SJCRH30 (cell line): ENCODE measurements around the gene MGLL. TPM values are rescaled to one million over a fixed set of nuclear protein-coding genes. Genes with fewer than 3 reads are reported as not detected.

Experiments used
- DNase-seq, 2 experiments: peaks; one replicate each; pipeline ENCODE4 v3.0.0-alpha.2; 2015 to 2020
- H3K27ac ChIP-seq: fragments of 250-450 bp; sonication (Bioruptor Pico); 2 replicates; pipeline ENCODE4 v1.5.1; 2020; ENCODE audit warnings: mild to moderate bottlenecking, moderate library complexity
- H3K27me3 ChIP-seq: fragments of 250-450 bp; sonication (Bioruptor Pico); 2 replicates; pipeline ENCODE4 v1.5.1; 2020; ENCODE audit warnings: mild to moderate bottlenecking, moderate library complexity
- H3K36me3 ChIP-seq: fragments of 250-450 bp; sonication (Bioruptor Pico); 2 replicates; pipeline ENCODE4 v1.5.1; 2020; ENCODE audit warnings: mild to moderate bottlenecking, moderate library complexity
- H3K4me1 ChIP-seq: fragments of 250-450 bp; sonication (Bioruptor Pico); 2 replicates; pipeline ENCODE4 v1.5.1; 2020; ENCODE audit warnings: mild to moderate bottlenecking, moderate library complexity
- H3K4me3 ChIP-seq: fragments of 250-450 bp; sonication (Bioruptor Pico); 2 replicates; pipeline ENCODE4 v1.5.1; 2020; ENCODE audit warnings: mild to moderate bottlenecking, moderate library complexity
- H3K9me3 ChIP-seq: fragments of 250-450 bp; sonication (Bioruptor Pico); replicated peaks from 2 replicates; pipeline ENCODE4 v1.5.1; 2020; ENCODE audit warnings: mild to moderate bottlenecking, moderate library complexity
- total RNA-seq: library from RNA; depleted of rRNA; stranded (reverse); fragments of >200 nt; shearing (Covaris generic); gene quantifications from 2 replicates; pipeline ENCODE4 v1.2.3, GENCODE V29; 2014

Gene MGLL
- total RNA-seq, 1 experiment from 2014 or later, result 41.7 TPM

DNA sequence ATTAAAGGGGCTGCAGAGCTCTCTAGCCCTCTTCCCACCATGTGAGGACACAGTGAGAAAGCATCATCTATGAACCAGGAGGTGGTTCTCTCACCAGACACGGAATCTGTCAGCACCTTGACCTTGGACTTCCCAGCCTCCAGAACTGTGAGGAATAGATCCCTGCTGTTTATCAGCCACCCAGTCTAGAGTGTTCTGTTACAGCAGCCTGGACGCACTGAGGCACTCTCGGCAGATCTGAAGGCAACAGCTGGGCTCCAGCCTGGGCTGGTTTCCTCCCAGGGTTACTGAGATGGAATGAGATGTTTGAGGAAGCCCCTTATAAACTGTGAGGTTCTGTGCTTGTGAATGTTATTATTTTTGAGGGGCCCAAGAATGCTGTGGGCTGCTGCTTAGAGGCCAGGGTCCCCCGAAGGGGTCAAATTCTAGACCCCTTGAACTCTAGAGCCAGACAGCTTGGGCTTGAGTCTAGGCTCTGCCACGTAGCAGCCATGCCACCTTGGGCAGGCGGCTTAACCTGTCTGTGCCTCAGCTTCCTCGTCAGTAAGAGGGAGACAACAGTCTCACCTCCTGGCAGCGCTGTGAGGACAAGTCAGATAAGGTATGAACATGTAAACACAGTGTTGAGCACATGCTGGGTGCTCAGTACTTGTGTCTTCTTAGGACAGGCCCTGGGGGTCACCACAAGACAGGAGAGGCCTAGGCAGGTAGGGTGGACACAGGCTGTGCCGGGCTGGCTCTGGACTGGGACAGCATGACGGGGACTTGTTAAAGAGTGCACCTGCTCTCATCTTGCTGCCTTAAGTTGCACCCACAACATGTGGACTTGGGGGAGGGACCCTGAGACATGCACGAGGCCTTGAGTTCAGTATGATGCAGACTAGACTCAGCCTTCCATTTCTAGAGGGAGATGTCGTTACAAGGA lies 49.2 kb downstream of the MGLL start:
- Histone ChIP-seq H3K27ac (no peak overlapping the region), H3K4me3 (no peak overlapping the region), H3K9me3 (peaks cover 9% of the 10 kb centered on the region), H3K36me3 (peaks cover 9% of the 10 kb centered on the region; the same call in 1 of the 2 replicates), H3K4me1 (peaks cover 46% of the 10 kb centered on the region), H3K27me3 (no peaks in the 10 kb centered on the region)
- no peak for DNase-seq

DNA sequence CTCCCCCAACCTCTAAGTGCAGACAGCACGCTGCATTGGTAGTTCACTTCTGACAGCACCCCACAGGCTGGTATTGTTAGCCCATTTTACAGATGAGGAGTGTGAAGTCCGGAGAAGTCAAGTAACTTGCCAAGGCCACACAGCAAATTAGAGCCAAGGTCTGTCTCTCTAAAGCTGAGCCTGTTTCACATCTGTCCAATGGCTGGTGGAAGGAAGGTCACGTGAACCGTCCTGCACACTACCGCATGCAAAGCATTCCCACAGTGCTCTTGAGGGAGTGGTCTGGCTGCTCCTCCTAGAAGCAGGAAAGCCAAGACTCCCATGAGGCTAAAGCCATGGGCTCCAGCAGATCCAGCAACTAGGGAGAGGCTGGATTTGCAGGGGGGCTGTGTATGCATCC lies 50.0 kb downstream of the MGLL start:
- H3K36me3 ChIP-seq, result peaks cover 17% of the 10 kb centered on the region; the same call in 1 of the 2 replicates
- H3K9me3 ChIP-seq, result peaks cover 16% of the 10 kb centered on the region
- DNase-seq, result no peak
- H3K27me3 ChIP-seq, result no peaks in the 10 kb centered on the region
- H3K4me3 ChIP-seq, result no peak overlapping the region
- H3K4me1 ChIP-seq, result peaks cover 50% of the 10 kb centered on the region
- H3K27ac ChIP-seq, result no peak overlapping the region

DNA sequence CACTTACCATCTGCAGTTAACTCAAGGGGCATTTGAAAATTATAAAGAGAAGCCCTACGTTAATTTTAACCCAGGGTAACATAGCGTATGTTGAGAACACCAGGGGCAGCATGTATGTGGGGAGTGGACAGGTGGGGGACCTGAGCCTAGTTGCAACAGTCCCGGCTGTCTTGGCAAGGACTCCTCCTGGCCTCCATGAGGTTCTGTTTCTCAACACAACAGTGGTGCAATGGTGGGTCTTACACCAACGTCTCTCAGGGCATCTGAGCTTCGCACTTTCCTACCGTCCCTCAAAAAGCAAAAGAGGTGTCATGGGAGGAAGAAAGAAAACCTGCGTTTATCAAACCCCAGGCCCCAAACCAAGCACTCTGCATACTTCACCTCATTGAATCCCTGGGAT lies 50.6 kb downstream of the MGLL start:
- no peak overlapping the region for H3K4me3 ChIP-seq
- H3K4me1 ChIP-seq, result peaks cover 50% of the 10 kb centered on the region
- no peaks in the 10 kb centered on the region for H3K27me3 ChIP-seq
- H3K27ac ChIP-seq, result no peak overlapping the region
- H3K36me3 ChIP-seq, result peaks cover 12% of the 10 kb centered on the region; the same call in 1 of the 2 replicates
- no peak for DNase-seq
- H3K9me3 ChIP-seq, result peaks cover 13% of the 10 kb centered on the region

DNA sequence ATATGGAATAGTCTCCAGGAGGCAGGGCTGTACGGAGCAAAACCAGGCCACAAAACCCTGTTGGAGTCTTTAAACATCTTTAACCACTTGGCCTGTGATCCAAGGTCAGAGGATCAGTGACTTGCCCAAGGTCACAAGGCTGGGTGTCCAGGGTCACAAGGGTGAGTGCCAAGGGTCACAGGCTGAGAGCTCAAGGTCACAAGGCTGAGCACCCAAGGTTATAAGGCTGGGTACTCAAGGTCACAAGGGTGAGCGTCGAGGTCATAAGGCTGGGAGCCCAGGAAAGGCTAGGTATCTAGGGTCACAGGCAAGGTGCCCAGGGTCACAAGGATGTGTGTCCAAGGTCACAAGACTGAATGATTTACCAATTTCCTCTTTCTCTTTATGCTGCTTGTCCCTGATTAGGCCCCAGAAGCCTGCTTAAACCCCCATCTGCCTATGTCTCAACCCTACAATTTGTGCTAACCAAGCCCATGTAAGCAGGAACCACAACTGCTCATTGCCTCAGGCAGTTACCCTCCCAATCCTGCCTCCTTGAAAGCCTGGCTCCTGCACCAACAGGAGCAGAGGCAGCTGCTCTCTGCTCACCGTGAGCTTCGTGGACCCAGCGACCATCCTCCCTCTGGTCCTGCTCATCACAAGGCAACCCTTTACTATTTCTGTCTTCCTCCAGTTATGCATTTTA lies 51.5 kb downstream of the MGLL start:
- peaks cover 43% of the 10 kb centered on the region for H3K4me1 ChIP-seq
- peak overlapping the region; percentile 45 for H3K27ac ChIP-seq
- no peaks in the 10 kb centered on the region for H3K27me3 ChIP-seq
- H3K4me3 ChIP-seq, result no peak overlapping the region
- peaks cover 12% of the 10 kb centered on the region; the same call in 1 of the 2 replicates for H3K36me3 ChIP-seq
- H3K9me3 ChIP-seq, result peaks cover 13% of the 10 kb centered on the region
- peak; percentile 81 to 92 for DNase-seq

DNA sequence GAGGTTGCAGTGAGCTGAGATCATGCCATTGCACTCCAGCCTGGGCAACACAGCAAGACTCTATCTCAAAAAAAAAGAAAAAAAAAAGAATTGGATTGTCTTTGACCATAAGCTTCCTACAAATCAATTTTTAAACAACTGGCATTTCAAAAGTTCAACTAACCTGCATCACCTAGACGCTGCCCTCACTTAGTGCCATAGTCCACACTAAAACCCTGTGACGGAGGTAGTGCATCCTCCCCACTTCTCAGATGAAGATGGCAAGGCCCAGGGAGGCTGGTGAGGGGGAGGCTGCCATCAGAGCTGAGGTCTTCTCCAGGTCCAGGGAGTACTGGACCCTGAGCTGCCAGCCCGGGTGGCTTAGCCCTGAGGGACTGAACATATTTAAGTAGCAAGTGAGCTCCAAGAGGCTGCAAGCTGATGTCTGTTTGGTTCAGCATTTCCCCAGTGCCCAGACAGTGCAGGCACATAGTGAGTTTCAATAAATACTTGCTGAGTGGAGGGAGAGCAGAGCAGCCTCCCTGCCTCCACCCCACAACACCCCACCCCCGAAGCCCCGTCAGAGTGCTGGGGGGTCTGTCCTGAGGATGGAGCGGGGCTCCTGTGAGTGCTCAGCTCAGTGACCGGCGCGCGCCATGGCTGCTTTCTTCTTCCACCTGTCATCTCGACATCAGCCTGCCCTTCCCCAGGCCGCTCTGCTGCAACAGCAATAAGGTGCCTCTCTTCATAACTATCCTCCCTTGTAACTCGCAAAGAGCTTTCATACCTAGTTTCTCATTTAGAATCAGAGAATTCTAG lies 52.8 kb downstream of the MGLL start:
- H3K27me3 ChIP-seq, result no peaks in the 10 kb centered on the region
- H3K36me3 ChIP-seq, result peaks cover 12% of the 10 kb centered on the region; the same call in 1 of the 2 replicates
- no peak overlapping the region for H3K27ac ChIP-seq
- H3K9me3 ChIP-seq, result peaks cover 13% of the 10 kb centered on the region
- no peak for DNase-seq
- H3K4me1 ChIP-seq, result peaks cover 36% of the 10 kb centered on the region
- H3K4me3 ChIP-seq, result no peak overlapping the region

DNA sequence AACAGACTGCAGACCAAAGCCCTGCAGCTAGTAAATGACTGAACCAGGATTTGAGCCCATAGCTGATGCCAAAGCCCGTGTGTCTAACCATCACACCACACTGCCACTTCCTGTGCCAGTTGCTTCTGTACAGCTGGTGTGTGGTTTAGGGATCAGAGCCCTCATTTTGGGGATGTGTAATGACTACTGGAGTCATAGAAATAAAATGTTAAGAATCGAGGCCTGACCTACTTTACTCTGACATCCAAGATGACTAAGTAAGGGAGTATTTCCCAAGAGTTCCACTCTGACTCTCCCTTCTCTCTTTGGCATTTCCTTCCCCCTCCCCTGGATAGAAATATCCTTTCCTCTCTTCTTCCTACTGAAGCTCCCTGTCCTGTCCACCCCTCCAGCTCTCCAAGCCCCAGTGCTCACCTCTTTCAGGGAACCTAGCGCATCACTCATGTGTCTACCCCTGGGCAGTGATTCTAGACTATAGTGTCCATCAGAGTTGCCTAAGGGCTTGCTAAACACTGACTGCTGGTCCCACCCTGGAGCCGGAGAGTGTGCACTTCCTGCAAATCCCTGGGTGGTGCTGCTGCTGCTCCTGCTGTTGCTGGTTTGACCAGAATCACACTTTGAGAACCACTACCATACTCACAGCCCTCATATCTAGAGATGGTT lies 53.8 kb downstream of the MGLL start:
- Histone ChIP-seq H3K27ac (peak overlapping the region; percentile 60), H3K4me3 (no peak overlapping the region), H3K27me3 (no peaks in the 10 kb centered on the region), H3K9me3 (peaks cover 13% of the 10 kb centered on the region), H3K4me1 (peaks cover 32% of the 10 kb centered on the region), H3K36me3 (peaks cover 12% of the 10 kb centered on the region; the same call in 1 of the 2 replicates)
- DNase-seq, result peak; percentile 50 to 61

DNA sequence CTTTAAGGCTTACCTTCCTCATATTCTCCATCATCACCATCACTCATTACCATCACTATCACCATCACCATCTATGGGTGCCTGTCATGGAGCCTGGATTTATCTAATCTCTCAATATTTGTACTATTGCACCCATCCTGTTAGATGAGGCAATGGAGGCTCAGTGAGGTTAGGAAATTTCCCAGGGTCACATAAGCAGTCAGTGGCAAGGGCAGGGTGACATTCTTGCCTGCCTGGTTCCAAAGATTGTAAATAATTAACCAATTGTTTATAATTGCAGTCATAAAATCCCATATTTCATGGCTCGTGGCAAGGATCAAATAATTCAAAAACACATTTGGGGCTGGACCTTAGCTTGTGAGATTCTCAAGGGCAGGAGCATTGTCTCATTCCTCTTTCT lies 55.2 kb downstream of the MGLL start:
- peaks cover 37% of the 10 kb centered on the region for H3K4me1 ChIP-seq
- H3K36me3 ChIP-seq, result peaks cover 9% of the 10 kb centered on the region; the same call in 1 of the 2 replicates
- no peak overlapping the region for H3K4me3 ChIP-seq
- peaks cover 13% of the 10 kb centered on the region for H3K9me3 ChIP-seq
- no peaks in the 10 kb centered on the region for H3K27me3 ChIP-seq
- DNase-seq, result no peak
- no peak overlapping the region for H3K27ac ChIP-seq

DNA sequence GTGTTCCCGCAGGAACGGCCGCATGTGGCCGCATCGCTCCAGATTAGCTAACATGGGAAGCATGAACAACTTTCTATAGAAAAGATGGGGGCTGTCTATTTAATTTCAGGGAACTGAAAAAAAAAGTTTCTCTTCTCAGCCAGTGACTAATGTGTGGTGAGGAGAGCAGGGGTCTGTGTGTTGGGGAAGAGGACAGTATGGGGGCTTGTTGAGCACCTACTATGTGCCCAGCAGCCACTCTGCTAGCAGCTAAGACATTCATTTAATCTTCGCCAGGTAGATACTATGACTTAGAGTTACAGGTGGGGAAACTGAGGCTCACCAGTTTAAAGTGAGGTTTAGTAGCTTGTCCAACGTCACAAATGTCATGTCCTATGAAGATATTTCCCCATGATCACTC lies 56.6 kb downstream of the MGLL start:
- Histone ChIP-seq H3K27me3 (no peaks in the 10 kb centered on the region), H3K4me3 (no peak overlapping the region), H3K27ac (no peak overlapping the region), H3K36me3 (peaks cover 9% of the 10 kb centered on the region; the same call in 1 of the 2 replicates), H3K4me1 (peaks cover 29% of the 10 kb centered on the region), H3K9me3 (peaks cover 13% of the 10 kb centered on the region)
- no peak for DNase-seq

DNA sequence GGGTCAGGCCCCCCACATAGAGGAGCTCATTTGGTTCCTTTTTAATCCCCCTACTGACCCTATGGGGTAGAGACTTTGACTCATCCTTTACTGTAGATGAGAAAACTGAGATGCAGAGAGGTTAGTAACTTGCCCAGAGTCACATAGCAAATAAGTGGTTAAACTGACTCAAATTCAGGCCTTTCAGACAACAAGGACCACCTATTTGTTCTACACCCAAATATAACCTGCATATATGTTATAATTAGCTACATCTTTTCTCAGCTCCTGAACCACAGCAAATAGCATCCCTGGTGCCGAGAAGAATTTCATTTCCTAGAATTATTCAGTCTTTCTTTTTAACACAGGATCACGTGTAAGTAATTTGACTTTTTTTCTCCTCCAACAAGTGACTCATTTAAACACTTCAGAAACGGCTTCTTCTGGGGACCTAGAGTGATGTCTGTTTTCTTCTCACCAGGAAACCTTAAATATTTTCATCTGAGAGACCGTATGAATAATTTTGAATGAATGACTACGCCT lies 57.4 kb downstream of the MGLL start:
- Histone ChIP-seq H3K27me3 (no peaks in the 10 kb centered on the region), H3K4me3 (no peak overlapping the region), H3K27ac (no peak overlapping the region), H3K9me3 (peaks cover 13% of the 10 kb centered on the region), H3K4me1 (peaks cover 23% of the 10 kb centered on the region), H3K36me3 (peaks cover 9% of the 10 kb centered on the region; the same call in 1 of the 2 replicates)
- DNase-seq, result no peak

DNA sequence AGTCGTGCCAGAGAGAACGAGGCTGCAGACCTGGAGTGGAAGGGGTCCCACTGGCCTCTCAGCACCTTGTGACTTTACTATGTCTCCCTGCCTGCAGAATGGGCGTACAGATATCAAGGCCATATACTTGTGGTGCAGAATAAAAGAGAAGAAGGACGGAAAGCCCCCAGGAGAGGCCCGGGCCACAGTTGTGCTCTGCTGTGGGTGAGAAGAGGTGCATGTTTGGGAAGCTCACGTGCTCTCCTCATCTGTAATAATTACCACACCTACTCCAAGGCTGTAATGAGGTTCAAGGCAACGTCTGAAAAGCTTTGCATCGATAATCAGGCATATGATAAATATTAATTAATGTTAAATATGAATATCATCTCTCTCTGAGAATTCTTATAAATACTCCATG lies 58.0 kb downstream of the MGLL start:
- peaks cover 23% of the 10 kb centered on the region for H3K4me1 ChIP-seq
- peaks cover 9% of the 10 kb centered on the region; the same call in 1 of the 2 replicates for H3K36me3 ChIP-seq
- no peaks in the 10 kb centered on the region for H3K27me3 ChIP-seq
- H3K9me3 ChIP-seq, result peaks cover 13% of the 10 kb centered on the region
- no peak overlapping the region for H3K4me3 ChIP-seq
- H3K27ac ChIP-seq, result no peak overlapping the region
- no peak for DNase-seq

DNA sequence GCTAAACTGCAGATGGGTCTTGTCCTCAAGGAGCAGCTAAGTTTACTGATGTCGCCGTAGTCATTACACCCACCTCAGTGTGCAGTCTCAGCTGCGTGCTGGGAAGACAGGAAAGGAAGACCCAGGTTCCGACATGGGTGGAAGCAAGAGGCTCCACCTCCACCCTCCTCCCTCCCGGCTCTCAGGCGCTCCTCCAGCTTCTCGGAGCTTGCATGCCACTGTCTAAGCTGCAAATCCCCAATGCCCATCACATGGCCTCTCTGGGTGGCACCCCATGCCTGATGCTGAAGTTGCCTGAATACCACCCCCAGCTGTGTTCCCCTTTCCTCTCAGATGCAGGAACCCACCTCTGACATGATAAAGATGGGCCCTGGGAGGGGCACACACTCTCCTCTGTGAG lies 58.5 kb downstream of the MGLL start:
- peaks cover 9% of the 10 kb centered on the region; the same call in 1 of the 2 replicates for H3K36me3 ChIP-seq

DNA sequence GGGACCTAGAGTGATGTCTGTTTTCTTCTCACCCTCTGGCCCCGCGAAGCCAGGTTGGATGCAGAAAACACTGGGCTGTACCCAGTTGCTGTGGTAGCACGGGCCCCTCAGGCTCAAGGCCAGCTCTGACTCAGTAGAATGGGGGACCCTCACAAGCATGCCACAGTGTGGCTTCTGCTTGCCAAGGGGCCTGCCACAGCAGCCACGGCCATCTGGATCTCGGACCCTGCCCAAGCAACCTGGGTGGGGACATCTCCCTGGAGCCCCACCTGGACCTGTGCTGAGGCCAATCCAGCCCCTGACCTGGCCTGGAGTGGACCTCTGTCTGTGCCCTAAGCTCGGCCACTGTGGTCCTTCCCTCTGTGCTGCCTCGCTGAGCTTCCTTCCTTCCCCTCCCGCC lies 59.0 kb downstream of the MGLL start:
- Histone ChIP-seq H3K9me3 (peaks cover 13% of the 10 kb centered on the region), H3K4me3 (no peak overlapping the region), H3K27me3 (no peaks in the 10 kb centered on the region), H3K36me3 (peaks cover 9% of the 10 kb centered on the region; the same call in 1 of the 2 replicates), H3K4me1 (peaks cover 16% of the 10 kb centered on the region), H3K27ac (no peak overlapping the region)
- DNase-seq, result no peak

More for the DNA sequence above, 58.5 kb downstream of the MGLL start:
- Histone ChIP-seq H3K27me3 (no peaks in the 10 kb centered on the region), H3K9me3 (peaks cover 13% of the 10 kb centered on the region), H3K4me3 (no peak overlapping the region), H3K27ac (no peak overlapping the region), H3K4me1 (peaks cover 21% of the 10 kb centered on the region)
- no peak for DNase-seq

DNA sequence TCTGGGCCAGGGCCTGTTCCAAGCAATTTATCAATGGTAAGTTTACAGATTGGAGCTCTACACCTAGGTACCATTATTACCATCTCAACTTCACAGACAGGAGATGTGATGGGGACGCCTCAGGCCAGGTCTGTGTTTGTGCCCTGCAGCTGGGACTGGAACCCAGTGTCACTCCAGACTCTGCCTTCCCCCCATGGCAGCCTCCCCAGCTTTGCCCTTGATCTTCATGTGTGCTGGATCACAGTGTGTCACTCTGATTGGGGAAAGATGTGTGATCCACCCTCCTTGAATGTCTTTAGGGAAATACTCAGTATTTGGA lies 59.6 kb downstream of the MGLL start:
- H3K27me3 ChIP-seq, result no peaks in the 10 kb centered on the region
- peaks cover 7% of the 10 kb centered on the region for H3K9me3 ChIP-seq
- H3K27ac ChIP-seq, result no peak overlapping the region
- H3K36me3 ChIP-seq, result peaks cover 5% of the 10 kb centered on the region; the same call in 1 of the 2 replicates
- H3K4me3 ChIP-seq, result no peak overlapping the region
- H3K4me1 ChIP-seq, result peaks cover 10% of the 10 kb centered on the region
- no peak for DNase-seq
